OCI-LY7 (cell line): Measurements from ENCODE around the gene ASXL3. TPM values are rescaled to one million over a fixed set of nuclear protein-coding genes. Genes with fewer than 3 reads are reported as not detected.

Experiments used
- BruUV-seq: library from RNA; stranded (reverse); fragments of 400-500 nt; replicated peaks from 2 replicates; lab custom pipeline; 2021; lab: Mats Ljungman, UMichigan
- CTCF ChIA-PET: fragments of 300-600 bp; sonication (Branson Sonifier 250); formaldehyde crosslinking; loops from one replicate; lab custom pipeline; 2022; ENCODE audit warnings: antibody characterized with exemption; ENCODE audit not compliant: unreplicated experiment; lab: Charles Lee
- POLR2A ChIA-PET: fragments of 300-600 bp; sonication (Branson Sonifier 250); formaldehyde crosslinking; loops from one replicate; lab custom pipeline; 2022; ENCODE audit warnings: antibody characterized with exemption; lab: Charles Lee
- DNase-seq: peaks from one replicate; pipeline ENCODE4 v3.0.0-alpha.2; 2015; ENCODE audit warnings: low spot score
- H2AFZ ChIP-seq: fragments of 200-600 bp; sonication (generic), shearing (Covaris generic); 2 replicates; pipeline ENCODE4 v1.6.1; 2014; ENCODE audit warnings: mild to moderate bottlenecking, antibody characterized with exemption, low read length, moderate library complexity
- H3K27ac ChIP-seq: fragments of 200-600 bp; sonication (generic); 2 replicates; pipeline ENCODE4 v1.5.1; 2014; ENCODE audit warnings: mixed run types, low read depth, mild to moderate bottlenecking, moderate library complexity, low read length, inconsistent platforms; ENCODE audit not compliant: poor library complexity, severe bottlenecking
- H3K36me3 ChIP-seq: fragments of 200-600 bp; sonication (generic); 2 replicates; pipeline ENCODE4 v1.6.1; 2014; ENCODE audit warnings: mild to moderate bottlenecking, antibody characterized with exemption, low read length, moderate library complexity, mixed read lengths; ENCODE audit not compliant: insufficient read depth
- H3K4me1 ChIP-seq: fragments of 200-600 bp; sonication (generic); 2 replicates; pipeline ENCODE4 v1.5.1; 2014; ENCODE audit warnings: mild to moderate bottlenecking, low read length; ENCODE audit not compliant: insufficient read depth, poor library complexity, severe bottlenecking
- H3K4me2 ChIP-seq: fragments of 200-600 bp; sonication (generic); 2 replicates; pipeline ENCODE4 v1.6.1; 2014; ENCODE audit warnings: mild to moderate bottlenecking, low read length
- H3K4me3 ChIP-seq: fragments of 200-600 bp; sonication (generic); 2 replicates; pipeline ENCODE4 v1.5.1; 2014; ENCODE audit warnings: mild to moderate bottlenecking, low read depth, low read length; ENCODE audit not compliant: poor library complexity, severe bottlenecking
- H3K79me2 ChIP-seq: fragments of 200-600 bp; sonication (generic); 2 replicates; pipeline ENCODE4 v1.6.1; 2016; ENCODE audit warnings: low read depth, mild to moderate bottlenecking, low read length, moderate library complexity, mixed read lengths; ENCODE audit not compliant: insufficient read depth
- H3K9me2 ChIP-seq: fragments of 200-600 bp; sonication (generic); 2 replicates; pipeline ENCODE4 v1.6.1; 2016; ENCODE audit warnings: mild to moderate bottlenecking, low read length, mixed read lengths; ENCODE audit not compliant: insufficient read depth
- H3K9me3 ChIP-seq: fragments of 200-600 bp; sonication (generic); 2 replicates; pipeline ENCODE4 v1.6.1; 2014; ENCODE audit warnings: mild to moderate bottlenecking, mixed run types, low read length, mixed read lengths
- H4K20me1 ChIP-seq: fragments of 200-600 bp; sonication (generic); 2 replicates; pipeline ENCODE4 v1.6.1; 2014; ENCODE audit warnings: mild to moderate bottlenecking, antibody characterized with exemption, low read length, moderate library complexity, mixed read lengths; ENCODE audit not compliant: insufficient read depth
- CTCF ChIP-seq: fragments of 200-600 bp; sonication (generic); conservative IDR thresholded peaks from 2 replicates; pipeline ENCODE4 v1.5.1; 2014; ENCODE audit warnings: mild to moderate bottlenecking, antibody characterized with exemption, low read length, moderate library complexity, mixed read lengths
- EZH2phosphoT487 ChIP-seq: fragments of 200-600 bp; sonication (generic); IDR thresholded peaks from 2 replicates; pipeline ENCODE4 v1.6.1; 2018; ENCODE audit warnings: low read depth, borderline replicate concordance, mild to moderate bottlenecking, mixed run types, antibody characterized with exemption, low read length, moderate library complexity, mixed read lengths
- intact Hi-C: fragments of 100-400 bp; cut with micrococcal nuclease; formaldehyde crosslinking; loops from one replicate; pipeline ENCODE4 v1.10.0; 2022; ENCODE audit not compliant: unreplicated experiment
- total RNA-seq, 2 experiments: library from RNA; depleted of rRNA in 1 of 2; stranded (reverse); fragments of >200 nt in 1 of 2; shearing (Covaris generic) in 1 of 2; gene quantifications; 2 replicates each; pipeline ENCODE4 v1.2.3, GENCODE V29; 2014 to 2022

The ASXL3 gene
- total RNA-seq, 2 experiments from 2014 or later = 2.6 TPM

DNA sequence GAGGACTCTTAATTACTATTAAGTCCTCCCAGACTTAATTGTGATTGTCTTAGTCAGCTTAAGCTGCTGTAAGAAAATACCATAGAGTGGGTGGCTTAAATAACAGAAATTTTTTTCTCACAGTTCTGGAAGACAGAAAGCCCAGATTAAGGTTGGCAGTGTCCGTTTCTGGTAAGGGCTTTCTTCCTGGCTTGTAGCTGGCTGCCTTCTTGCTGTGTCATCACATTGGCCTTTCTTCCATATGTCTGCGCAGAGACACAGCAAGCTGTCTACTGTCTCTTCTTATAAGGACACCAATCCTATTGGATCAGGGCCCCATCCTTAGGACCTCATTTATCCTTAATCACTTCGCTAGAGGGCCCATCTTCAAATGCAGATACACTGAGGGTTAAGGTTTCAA is 38.5 kb downstream of the ASXL3 start:
- Histone ChIP-seq H3K36me3 (no peaks in the 10 kb centered on the region), H3K4me2 (no peak overlapping the region), H3K79me2 (no peaks in the 10 kb centered on the region), H3K4me3 (no peak overlapping the region), H4K20me1 (no peaks in the 10 kb centered on the region), H3K9me3 (no peaks in the 10 kb centered on the region), H3K27ac (peak overlapping the region; percentile 88), H3K9me2 (no peaks in the 10 kb centered on the region), H2AFZ (peak overlapping the region; percentile 9; the same call in 1 of the 2 replicates), H3K4me1 (peaks cover 61% of the 10 kb centered on the region)
- no peak for DNase-seq
- CTCF ChIA-PET = no interaction called here
- intact Hi-C loops = no loop called here
- POLR2A ChIA-PET = no interaction called here
- TF ChIP-seq CTCF (no peak), EZH2phosphoT487 (no peak)
- no TSS peak for BruUV-seq

DNA sequence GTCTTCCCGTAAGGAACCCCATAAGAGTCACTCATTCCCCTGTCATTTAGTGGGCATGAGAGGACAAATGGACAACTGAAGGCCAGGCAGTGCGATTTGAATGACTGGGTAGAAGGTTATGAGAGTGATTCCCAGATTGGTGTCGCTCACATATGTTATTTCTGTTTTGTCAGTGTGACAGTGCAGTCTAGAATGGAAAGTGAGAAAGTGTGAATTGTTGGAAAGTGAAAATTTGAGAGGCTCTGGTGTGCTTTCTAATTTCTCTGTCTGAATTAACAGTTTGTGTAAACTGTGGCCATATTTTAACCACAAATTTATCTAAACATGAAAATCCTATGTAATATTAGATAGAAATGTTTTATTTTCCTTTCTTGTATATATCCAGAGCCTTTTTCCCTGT is 49.1 kb downstream of the ASXL3 start:
- no peaks in the 10 kb centered on the region for H3K4me1 ChIP-seq
- H3K4me3 ChIP-seq = no peak overlapping the region
- TF ChIP-seq CTCF (no peak), EZH2phosphoT487 (no peak)
- intact Hi-C loops = no loop called here
- BruUV-seq = no TSS peak
- no peaks in the 10 kb centered on the region for H3K36me3 ChIP-seq
- H3K79me2 ChIP-seq = no peaks in the 10 kb centered on the region
- no peak overlapping the region for H3K27ac ChIP-seq
- CTCF ChIA-PET = no interaction called here
- H4K20me1 ChIP-seq = no peaks in the 10 kb centered on the region
- POLR2A ChIA-PET = no interaction called here
- no peaks in the 10 kb centered on the region for H3K9me2 ChIP-seq
- DNase-seq = no peak
- H3K9me3 ChIP-seq = no peaks in the 10 kb centered on the region
- H3K4me2 ChIP-seq = no peak overlapping the region
- H2AFZ ChIP-seq = no peak overlapping the region

DNA sequence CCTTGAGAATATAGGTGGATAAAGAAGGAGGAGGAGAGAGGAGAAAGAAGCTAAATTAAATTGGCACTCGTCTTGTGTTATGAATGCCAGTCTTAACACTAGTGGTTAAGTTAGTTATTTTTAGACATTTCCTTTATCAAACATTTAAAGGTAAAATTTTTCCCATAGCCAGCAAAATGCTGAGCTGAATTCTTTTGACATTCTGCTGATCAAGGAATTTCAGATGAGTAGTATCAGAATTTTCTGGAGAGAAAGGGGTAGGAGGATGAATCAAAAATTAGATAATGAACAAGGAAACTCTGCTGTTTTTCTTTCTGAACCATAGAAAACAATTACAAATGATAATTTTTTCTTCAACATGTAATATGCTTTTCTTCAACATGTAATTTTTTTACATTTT is 52.5 kb downstream of the ASXL3 start:
- Histone ChIP-seq H3K27ac (no peak overlapping the region), H2AFZ (no peak overlapping the region), H3K9me2 (no peaks in the 10 kb centered on the region), H3K4me1 (no peaks in the 10 kb centered on the region), H4K20me1 (no peaks in the 10 kb centered on the region), H3K79me2 (no peaks in the 10 kb centered on the region), H3K9me3 (no peaks in the 10 kb centered on the region), H3K4me3 (no peak overlapping the region), H3K4me2 (no peak overlapping the region), H3K36me3 (no peaks in the 10 kb centered on the region)
- DNase-seq = no peak
- no TSS peak for BruUV-seq
- ChIA-PET CTCF (no interaction called here), POLR2A (interaction anchor here (1.0 kb wide), 1 partner anchor 11 kb away, joined by 3 read pairs; no protein-coding TSS in a partner anchor)
- no peak for TF ChIP-seq EZH2phosphoT487
- TF ChIP-seq CTCF = no peak
- intact Hi-C loops = no loop called here
